HG03280 (cell line): ENCODE data around the gene MYLK.
"Not testable (repeated sequence)": the region's sequence is repeated elsewhere in the genome, so short reads cannot be mapped to it uniquely, and the experiment has no call there.

Source experiments
- ATAC-seq: cut with Tn5 transposase; IDR thresholded peaks from one replicate; pipeline ENCODE4 v1.9.1; 2021; ENCODE audit warnings: mild to moderate bottlenecking, moderate library complexity; ENCODE audit not compliant: unreplicated experiment

MYLK gene

DNA sequence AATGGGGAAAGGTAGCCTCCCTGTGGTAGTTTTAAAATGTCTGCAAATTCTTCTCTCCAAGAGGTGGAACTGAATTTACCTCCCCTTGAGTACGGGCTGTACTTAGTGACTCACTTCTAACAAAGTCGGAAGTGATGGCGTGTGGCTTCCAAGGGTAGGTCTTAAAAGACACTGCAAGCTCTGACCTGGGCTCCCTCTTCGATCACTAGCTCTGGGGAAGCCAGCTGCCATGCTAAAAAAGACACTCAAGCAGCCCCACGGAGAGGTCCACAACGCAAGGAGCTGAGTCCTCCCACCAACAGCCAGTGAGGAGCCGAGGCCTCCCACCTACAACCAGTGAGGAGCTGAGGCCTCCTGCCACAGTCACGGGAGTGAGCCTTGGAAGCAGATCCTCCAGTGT lies 177.3 kb downstream of the MYLK start:
- no peak for ATAC-seq

DNA sequence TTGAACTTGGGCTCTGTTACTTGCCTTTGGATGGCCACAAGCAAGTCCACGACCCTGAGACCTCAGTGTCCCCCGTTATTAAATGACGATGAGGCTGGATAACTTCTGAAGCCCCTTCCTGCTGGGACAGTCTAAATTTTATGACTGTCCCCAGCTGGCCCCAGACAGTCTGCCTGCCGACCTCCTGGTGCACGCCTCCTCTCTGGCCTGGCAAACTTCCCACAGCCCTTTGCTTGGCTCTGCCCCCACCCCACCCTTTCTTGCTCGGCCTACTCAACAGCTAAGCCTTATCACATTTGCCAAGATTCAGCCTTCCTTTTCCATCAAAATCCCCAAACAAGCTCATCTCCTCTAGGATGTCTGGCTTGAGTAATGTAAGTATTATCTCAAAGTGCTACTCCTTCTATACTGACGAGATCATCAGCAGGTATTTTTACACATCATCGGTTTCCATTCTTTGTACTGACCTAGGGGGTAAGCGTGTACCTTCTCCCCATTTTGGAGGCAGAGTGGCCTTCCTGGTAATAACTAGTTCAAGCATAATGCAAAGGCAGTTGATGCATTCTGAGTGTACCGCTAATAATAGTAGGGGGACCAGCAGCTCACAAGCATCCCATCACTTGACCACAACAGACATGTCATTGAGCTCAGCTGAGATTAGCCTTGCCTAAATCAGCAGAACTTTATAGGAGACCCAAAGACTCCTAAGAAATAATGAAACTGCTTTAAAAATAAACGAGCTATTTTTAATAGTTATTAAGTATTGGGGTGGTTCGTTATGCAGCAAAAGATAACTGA lies 178.4 kb downstream of the MYLK start:
- ATAC-seq, result no peak

DNA sequence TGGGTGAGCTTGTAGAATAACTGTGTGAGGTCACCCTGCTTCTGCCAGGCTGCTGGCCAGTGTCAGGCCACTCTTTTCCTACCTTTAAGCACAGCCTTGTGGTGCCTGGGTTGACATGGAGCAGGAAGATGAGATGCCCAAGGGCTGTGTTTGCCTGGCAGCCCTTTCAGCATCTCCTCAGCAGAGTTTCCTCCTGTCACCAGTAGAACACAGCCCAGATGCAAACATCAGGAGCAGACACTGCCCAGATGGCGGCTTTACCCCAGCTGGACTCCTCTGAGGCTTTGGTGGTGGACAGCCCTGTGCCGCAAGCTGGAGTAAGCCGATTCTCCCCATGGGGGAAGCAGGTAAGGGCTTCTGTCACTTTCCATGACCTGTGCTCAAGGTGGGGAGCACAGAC lies 180.5 kb downstream of the MYLK start:
- not testable (repeated sequence) for ATAC-seq

DNA sequence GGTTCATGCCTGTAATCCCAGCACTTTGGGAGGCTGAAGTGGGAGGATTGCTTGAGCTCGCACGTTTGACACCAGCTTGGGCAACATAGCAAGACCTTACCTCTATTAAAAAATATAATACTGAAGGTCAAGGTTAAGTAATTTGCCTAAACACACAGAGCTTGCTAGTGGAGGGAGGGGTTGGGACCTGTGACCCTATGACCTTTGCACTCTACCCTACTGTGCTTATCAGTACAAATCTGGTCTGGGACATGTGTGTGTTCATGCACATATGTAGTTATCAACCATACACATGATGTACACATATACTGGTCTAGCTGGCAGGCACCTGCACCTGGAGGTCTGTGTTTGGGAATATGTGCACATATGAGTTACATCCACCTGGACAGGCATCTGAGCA lies 181.4 kb downstream of the MYLK start:
- ATAC-seq, result no peak

DNA sequence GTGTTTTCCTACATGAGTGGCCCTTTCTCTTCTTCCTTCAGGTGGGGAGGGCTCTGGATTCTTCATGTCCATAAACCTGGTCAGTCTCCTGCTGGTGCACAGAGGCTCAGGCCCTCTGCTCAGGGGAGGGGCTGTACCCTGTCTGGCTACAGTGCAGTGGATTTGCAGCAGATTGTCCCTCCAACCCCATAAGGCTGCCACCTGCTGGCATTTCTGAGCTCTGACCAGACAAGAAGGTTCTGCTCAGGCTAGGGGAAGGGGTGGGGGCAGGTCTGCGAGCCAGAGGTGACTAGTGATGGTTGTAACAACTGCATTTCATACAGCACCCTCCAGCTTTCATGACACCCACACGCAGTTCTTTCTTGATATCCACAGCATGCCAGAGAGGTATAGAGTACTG lies 182.1 kb downstream of the MYLK start:
- ATAC-seq, result not testable (repeated sequence)

DNA sequence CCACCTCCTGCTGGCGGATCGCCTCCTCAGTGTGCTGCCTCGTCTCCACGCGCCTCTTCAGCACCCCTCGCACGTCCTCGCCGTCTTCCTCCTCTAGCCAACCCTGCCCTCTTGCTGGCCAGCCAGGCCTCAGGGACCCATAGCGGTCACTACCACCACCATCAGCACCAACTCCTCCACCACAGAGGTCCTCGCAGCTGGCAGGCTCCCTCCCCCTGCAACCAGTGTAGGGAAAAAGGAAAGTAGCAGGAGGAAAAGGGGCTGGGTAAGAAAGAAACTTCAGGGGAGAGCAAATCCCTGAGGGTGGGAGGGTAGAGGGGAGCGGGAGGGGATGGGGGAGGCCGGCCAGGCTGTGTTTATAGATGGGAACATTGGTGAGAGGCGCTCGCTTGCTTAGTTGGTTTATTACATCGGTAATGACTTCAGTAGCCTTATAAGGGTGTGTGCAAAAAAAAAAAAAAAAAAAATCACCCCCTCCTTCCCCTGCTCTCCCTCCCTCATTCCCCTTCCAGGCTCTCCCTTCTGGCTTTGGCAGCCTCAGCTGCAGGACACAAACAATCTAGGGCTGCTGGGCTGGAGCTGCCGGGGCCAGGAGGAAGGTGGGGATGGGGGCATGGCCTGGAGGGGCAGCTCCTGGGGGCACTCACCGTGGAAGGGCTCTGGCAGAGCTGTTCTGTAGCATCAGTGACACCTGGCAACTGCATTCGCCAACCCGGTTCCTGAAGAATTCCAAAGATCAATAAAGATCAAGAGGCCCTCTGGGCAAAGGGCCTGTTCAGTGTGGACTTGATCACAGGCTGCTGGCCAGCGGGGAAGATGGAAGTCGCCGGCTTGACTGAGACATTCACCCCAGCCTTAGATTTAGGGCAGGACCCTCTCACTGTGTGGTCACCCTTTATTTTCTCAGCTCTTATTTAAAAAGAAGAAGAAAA lies 183.1 kb downstream of the MYLK start:
- no peak for ATAC-seq

DNA sequence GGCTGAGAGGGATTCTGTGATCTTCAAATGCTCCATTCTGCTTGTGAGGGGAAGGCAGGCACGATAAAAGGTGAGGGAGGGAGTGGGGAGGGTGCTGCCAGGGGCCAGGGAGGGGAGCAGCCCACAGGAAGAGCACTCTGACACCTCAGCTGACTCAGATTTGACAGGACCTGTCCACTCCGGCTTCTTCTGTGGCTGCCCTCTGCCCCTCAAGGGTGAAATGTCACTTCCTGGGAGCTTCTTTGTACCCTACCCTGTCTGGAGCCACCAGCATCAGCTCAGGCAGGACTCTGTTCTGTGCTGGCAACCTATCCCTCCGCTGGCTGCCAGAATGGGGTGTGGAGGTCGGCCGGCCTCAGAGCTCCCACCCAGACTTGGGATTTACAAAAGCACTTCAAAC lies 185.3 kb downstream of the MYLK start:
- no peak for ATAC-seq

DNA sequence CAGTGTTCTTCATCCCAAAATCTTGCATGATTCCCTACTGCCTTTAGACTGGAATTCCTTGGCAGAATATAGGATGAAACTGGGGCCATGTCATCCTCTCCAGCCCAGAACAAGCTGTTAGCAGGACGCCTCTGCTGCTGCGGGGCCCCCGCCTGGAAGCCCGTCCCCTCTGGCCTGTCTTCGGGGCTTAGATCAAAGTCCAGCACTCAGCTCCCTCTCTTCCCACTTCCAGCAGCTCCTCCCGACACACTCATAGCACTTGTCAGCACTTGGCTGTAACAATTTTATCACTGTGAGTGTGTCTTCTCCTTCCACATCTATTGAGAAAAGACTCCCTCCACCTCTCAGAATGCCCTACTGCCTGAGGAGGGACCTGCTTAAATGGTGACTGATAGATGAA lies 187.3 kb downstream of the MYLK start:
- no peak for ATAC-seq

DNA sequence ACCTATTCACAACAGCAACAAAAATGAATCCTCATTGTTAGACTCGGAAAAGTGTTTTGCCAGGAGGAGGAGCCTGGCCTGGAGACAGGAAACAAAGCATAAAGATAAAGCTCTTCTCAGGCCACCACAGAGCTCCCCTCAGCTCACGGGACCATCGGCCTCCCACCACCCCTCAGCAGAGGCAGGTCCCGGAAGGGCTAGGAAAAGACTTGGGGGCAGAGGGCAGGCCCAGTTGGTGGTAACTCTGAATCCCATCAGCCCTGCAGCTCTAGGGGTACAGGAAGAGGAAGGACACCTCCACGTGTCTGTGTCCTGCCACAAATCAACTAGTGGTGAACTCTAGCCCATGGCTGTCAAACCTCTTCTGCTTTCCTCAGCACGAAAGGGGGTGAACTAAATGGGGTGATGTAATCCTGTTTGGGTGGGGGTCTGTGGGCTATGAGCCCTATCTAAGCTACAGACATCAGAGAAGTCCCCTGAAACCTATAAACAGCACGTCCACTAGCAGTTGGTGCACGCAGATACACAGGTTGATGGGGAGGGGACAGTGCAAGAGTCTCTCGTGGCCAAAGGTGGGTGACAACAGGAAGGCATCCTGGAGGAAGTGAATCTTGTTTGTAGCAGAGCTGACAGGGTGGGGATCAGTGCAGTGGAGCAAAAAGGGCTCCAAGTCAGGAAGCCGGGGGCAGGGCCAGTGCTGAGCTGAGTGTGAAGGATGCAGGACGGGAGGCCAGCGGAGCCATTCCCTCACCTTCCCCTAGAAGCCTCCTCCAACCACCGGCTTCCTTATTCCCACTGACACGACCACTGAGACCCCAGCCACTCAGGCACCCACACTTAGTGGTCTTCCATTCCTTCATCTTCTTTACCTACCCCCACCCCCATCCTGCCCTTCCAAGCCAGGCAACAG lies 188.1 kb downstream of the MYLK start:
- no peak for ATAC-seq

DNA sequence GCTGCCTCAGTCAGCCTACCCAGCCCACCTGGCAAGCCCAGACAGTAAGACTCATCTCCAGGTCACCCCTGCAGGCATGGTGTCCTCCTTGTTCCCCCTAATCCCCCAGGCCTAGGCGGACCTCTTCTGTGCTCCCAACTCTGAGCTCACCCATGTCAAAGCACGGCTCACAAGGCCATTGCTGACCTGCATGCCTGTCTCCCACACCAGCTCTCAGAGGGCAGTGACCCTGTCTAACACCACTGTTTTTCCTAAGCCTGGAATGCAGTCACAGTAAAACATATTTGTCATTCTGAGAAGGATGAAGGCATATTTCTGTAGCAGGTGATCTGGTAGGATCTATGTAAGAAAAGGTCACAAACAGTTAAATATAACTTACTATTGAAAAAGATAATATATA lies 189.0 kb downstream of the MYLK start:
- no peak for ATAC-seq

DNA sequence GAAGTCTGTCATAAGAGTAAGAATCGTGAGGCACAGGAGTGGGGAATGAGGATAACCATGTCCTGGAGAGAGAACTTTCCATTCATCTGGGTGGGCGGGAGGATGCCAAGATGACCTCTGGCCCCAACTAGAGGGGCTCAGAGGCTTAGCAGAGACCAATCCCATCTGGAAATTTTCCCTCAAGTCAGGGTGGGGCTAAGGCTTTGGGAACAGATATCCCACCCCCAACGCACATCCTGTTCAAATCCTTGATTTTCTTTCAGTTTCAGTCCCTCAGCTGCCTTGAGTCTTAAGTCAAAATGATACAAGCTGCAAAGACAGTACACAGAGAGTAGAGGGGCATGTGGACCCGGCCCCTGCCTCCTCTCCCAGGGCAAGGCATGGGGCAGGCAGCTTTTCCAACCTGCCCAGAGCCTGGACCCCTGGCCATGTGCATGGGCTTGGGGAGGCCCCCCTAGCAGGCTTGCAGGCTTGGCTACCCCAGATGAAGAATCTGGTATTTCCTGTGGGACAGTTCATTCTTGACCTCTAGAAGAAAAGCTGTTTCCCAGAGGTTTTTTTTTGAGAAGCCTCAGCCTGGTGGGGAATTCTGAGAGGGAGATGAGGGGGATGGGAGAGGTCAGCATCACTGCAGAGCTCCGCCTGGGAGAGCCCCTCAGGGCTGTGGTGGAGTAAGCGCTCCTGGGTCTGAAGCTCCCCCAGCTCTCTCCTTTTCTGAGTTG lies 189.6 kb downstream of the MYLK start:
- ATAC-seq, result no peak

DNA sequence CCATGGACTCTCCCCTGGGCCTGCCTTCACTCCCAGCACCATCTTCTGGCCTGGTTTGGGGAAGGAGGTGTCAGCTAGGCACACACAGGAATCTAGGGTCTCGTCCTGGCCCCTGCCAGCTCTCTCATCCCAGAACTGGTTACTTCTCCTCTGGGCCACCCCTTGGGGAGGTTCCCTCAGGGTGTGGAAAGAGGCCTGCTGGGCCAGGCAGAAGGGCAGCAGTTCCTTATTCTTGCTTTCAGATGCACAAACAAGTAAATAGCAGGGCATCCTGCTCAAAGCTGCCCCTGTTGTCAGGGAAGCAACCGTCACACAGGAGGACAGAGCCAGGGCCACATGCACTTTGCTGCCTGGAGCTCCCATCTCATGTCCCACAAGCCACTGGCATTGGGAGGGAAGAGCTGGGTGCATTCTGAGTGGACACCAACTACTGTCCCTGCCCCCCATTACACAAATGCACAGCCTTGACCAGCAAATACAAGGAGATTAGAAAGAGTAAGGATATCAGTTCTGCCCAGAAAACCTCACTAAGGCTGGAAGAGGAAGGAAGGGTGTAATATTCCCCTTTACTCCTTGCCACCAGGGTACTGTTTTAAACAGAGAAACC lies 190.4 kb downstream of the MYLK start:
- ATAC-seq, result no peak

DNA sequence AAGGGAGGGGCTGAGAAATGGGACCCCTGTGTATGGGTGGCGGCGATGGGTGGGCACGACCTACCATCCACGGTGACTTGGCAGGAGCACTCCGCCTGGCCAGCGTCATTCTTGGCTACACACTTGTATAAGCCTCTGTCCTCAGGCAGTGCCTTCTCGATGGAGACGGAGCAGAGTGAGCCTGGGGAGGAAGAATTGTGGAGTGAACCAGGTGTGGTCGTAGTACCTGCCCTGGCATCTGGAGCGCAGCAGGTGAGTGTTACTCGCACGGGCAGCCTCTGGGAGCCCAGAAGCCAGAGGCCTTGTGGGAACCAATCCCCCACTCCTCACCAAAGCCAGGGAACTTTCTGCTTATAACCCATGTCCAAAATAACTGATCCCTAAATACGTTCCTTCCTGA lies 191.5 kb downstream of the MYLK start:
- ATAC-seq, result no peak

DNA sequence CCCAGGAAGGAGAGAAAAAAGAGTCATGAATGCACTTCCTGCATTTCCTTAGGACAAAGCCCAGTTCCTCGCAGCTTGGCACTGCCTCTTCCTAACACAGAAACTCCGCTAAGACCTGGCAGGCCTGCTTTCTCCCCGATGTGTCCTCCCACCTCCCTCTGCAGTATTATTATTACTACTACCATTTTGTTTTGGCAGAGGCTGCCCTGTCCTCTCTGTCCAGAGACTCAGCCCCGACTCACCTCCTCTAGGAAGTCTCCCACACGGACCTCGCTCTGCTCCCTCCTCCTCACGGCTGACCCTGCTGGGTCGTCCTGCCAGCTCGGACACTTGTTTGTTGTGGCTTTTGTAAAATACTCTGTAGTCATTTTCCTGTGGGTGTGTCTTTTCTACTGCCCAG lies 192.1 kb downstream of the MYLK start:
- no peak for ATAC-seq

DNA sequence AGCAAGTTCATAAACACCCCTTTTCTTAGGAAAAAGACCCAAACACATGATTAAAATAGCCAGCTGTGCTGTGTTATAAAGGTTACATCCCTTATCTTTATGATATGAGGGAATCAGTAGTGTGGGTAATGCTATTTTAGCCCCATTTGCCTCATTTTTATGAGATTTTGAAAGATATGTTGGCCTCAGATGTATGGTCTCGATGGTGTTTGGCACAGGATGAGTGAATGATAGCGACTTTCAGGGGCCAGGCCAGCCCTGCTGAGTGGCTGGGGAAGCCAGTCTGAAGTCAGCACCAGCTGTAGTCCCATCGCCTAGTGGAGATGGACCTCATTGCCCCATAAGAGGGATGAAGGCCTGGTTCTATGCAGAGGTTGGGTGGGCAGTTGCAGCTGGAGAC lies 194.3 kb downstream of the MYLK start:
- ATAC-seq, result no peak

DNA sequence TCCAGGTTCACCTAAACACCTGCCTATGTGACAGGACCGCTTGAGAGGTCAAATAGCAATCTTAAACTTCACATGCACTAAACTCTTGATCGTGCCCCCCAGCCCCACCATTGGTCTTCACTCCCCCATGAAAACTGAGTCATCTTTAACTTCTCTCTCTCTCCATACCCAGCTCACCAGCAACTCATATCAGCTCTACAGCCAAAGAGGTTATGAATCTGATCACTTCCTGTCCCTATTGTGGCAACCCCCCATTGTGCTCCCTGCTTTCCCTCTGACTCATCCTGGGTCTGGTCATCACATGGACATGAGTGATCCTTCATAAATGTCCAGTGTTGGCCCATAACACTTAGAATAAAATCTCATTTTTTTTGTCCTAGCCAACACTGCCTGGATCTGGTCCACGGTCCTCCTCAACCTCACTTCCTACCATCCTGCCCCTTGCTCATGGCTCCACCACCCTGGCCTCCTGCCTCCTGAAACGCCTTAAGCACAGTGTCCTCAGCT lies 195.8 kb downstream of the MYLK start:
- ATAC-seq, result no peak

DNA sequence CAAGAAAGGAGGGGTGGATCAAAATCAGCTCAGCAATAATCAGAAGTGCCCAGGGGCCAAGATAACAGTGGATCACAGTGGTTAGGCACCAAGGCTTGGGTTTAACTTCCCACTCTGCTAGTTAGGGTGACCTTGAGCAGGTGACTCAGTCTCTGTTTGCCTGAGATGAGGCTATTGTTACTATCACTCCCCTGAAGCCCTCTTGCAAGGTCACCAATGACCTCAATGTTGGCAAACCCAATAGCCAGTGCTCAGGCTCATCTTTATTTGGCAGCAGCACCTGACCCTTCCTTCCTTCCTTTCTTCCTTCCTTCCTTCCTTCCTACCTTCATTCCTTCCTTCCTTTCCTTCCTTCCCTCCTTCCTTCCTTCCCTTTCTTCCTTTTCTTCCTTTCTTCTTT lies 196.8 kb downstream of the MYLK start:
- no peak for ATAC-seq

DNA sequence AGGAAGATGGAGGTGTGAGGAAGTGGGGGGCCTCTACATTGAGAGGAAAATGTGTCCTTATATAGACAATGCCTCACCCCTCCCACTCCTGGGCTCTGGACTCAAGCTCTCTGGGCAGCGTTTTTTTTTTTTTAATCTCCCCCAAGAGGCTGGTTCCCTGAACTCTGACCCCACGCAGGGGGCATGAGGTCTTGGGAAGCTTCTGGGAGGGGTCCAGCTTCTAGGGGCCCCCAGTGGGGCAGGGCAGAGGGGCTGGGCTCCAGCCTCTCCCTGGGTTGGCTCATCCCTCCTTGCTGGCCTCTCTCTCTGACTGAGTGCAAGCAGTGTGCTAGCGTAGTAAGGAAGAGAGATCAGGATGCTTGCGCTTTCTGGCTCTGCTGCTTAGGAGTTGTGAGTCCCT lies 197.9 kb downstream of the MYLK start:
- no peak for ATAC-seq

DNA sequence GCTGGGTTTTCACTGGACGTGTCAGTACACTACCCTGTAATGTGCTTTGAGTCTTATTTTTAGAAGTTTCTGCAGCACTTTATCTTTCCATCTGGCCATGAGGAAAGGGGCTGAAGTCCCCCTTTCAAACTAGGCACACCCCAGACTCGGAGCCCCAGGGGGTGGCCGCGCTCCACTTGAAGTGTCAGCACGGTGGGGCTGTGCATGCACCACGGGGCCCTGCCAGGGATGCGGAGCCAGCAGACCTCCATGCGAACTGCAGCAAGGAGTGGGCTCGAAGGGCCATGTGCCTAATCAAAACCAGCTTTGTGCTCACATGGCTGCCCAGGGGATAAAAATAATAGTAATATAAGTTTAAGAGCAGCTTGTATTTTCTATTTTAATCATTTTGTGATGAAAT lies 198.4 kb downstream of the MYLK start:
- ATAC-seq, result no peak

DNA sequence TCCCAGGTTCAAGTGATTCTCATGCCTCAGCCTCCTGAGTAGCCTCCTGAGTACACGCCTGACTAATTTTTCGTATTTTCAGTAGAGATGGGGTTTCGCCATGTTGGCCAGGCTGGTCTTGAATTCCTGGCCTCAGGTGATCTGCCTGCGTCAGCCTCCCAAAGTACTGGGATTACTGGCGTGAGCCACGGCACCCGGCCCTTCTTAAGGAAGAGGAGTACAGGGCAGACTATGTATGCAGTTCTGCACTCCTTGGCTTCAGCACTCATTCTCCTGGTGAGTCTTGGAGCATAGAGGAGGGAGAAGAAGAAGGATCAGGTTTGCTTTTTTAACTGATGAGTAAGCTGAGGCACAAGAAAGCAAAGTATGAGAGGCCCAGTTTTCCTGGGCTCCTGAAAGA lies 199.5 kb downstream of the MYLK start:
- no peak for ATAC-seq
